Measurements from ENCODE around the gene CSMD2.

DNA sequence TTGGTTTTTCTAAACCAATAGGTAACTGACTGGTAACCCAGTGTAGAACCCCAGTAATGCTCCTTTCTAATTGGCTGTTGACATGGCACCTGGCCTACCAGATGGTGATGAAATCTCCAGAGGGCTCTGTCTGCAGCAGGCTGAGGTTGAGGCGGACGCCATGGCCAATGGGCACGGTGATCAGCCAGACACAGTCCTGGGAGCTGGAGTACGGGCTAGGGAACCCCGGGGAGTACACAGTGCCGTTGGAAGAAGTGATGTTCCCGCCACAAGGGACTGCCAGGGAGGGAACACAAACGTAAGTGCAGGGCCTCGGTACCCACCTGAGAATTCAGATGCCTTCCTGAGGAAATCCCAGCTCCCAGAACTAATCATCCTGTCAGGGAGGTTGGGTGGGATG, 562.8 kb downstream of the CSMD2 start:
- TF ChIP-seq, protein P1, sequence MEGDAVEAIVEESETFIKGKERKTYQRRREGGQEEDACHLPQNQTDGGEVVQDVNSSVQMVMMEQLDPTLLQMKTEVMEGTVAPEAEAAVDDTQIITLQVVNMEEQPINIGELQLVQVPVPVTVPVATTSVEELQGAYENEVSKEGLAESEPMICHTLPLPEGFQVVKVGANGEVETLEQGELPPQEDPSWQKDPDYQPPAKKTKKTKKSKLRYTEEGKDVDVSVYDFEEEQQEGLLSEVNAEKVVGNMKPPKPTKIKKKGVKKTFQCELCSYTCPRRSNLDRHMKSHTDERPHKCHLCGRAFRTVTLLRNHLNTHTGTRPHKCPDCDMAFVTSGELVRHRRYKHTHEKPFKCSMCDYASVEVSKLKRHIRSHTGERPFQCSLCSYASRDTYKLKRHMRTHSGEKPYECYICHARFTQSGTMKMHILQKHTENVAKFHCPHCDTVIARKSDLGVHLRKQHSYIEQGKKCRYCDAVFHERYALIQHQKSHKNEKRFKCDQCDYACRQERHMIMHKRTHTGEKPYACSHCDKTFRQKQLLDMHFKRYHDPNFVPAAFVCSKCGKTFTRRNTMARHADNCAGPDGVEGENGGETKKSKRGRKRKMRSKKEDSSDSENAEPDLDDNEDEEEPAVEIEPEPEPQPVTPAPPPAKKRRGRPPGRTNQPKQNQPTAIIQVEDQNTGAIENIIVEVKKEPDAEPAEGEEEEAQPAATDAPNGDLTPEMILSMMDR (IDR thresholded peaks at IDR 0.05): no peak
- no peak for TF ChIP-seq POLR2A (IDR thresholded peaks at IDR 0.05)
